ENCODE results near the gene KLHL29. TPM values are rescaled to one million over a fixed set of nuclear protein-coding genes. Genes with fewer than 3 reads are reported as not detected.

Gene KLHL29
- polyA plus RNA-seq, 1 of the 3 experiments (the other 2 are of a cell fraction): 4.6 TPM

- no peaks in the 10 kb centered on the region for H3F3A ChIP-seq (replicated peaks; ENCODE audit: insufficient read depth)
- no peak overlapping the region for H3K4me3 ChIP-seq (ENCODE audit: low read depth in 2 of 2, low read length in 1 of 2)
- ChIA-PET POLR2A (no interaction called here), CTCF (interaction anchor here (0.9 to 2.4 kb wide), 3 partner anchors 12 to 14 kb away, joined by 3 to 7 read pairs (median 3); no protein-coding TSS in a partner anchor)
- H3K9me2 ChIP-seq: no peaks in the 10 kb centered on the region
- peaks cover 0 to 27% of the 10 kb centered on the region in 2 experiments; a peak in 1 of 4 replicates for H3K4me1 ChIP-seq (ENCODE audit: control insufficient read depth in 1 of 2, insufficient read depth in 2 of 2, low read depth in 1 of 2, low read length in 1 of 2)
- no peaks in the 10 kb centered on the region for H3K36me3 ChIP-seq (replicated peaks in 1 of 2; ENCODE audit: control insufficient read depth in 1 of 2, insufficient read depth in 2 of 2, low read length in 1 of 2)
- TF ChIP-seq EP300 (IDR thresholded peaks at IDR 0.05; ENCODE audit: borderline replicate concordance in 1 of 2, low read depth in 1 of 2, low read length in 1 of 2): no peak
- no peak for TF ChIP-seq TEAD4 (IDR thresholded peaks at IDR 0.05; ENCODE audit: borderline replicate concordance, insufficient read depth)
- no peak for TF ChIP-seq PBX3 (IDR thresholded peaks at IDR 0.05)
- no peak for TF ChIP-seq TCF12 (IDR thresholded peaks at IDR 0.05)
- TF ChIP-seq ELF1 (IDR thresholded peaks at IDR 0.05): no peak
- TF ChIP-seq FOXJ3 (CRISPR knock-in tag; IDR thresholded peaks at IDR 0.05): no peak
- no peak for TF ChIP-seq NRF1 (IDR thresholded peaks at IDR 0.05; ENCODE audit: low read depth, low read length)
- TF ChIP-seq NFIC (IDR thresholded peaks at IDR 0.05; ENCODE audit: borderline replicate concordance): no peak
- no peak for TF ChIP-seq MEF2A (IDR thresholded peaks at IDR 0.05; ENCODE audit: borderline replicate concordance, low read depth)
- H3K79me2 ChIP-seq (ENCODE audit: insufficient read depth): no peaks in the 10 kb centered on the region
- 85% methylated on average over 12 of the region's 12 CpGs for WGBS (ENCODE audit: low lambda C conversion rate)
- no peak overlapping the region for H2AFZ ChIP-seq (ENCODE audit: low read depth)
- no peaks in the 10 kb centered on the region for H4K20me1 ChIP-seq (ENCODE audit: insufficient read depth)
- H3K27ac ChIP-seq (ENCODE audit: low read depth in 2 of 2, low read length in 1 of 2): no peak overlapping the region; a peak in 1 of 4 replicates
- no peaks in the 10 kb centered on the region for H3K9me3 ChIP-seq
- no peaks in the 10 kb centered on the region for H3K27me3 ChIP-seq (ENCODE audit: insufficient read depth)
- no peak for DNase-seq
- H3K4me2 ChIP-seq: no peak overlapping the region
- no peak overlapping the region for H3K9ac ChIP-seq
These were observed 300.2 kb downstream of the KLHL29 start for GRCh38 chr2:23685181-23685580.

DNA sequence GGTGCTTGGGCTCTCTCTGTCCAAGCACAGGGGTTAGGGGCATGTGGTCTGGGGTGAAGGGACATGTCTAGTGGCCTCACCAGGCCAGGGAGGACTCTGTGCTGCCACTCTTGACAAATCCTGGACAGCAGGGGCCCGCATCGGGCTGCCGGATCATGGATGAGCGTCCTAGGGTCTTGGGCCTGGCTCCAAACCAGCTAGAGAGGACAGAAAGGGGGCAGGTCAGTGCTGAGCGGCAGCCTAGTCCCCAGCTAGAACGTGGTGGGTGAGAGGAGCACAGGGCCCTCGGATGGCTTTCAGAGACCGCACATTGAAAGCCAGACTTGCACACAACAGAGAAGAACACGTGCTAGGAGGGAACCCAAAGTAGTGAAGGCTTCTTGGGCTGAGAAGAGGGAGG, 300.7 kb downstream of the KLHL29 start:
- POLR2A ChIA-PET: no interaction called here
- Histone ChIP-seq H3K9ac (no peak overlapping the region), H3K4me1 (ENCODE audit: control insufficient read depth in 1 of 2, insufficient read depth in 2 of 2, low read depth in 1 of 2, low read length in 1 of 2) (peaks cover 0 to 27% of the 10 kb centered on the region in 2 experiments; a peak in 1 of 4 replicates), H2AFZ (ENCODE audit: low read depth) (no peak overlapping the region), H3K27me3 (ENCODE audit: insufficient read depth) (no peaks in the 10 kb centered on the region), H3K9me2 (no peaks in the 10 kb centered on the region), H3K36me3 (replicated peaks in 1 of 2; ENCODE audit: control insufficient read depth in 1 of 2, insufficient read depth in 2 of 2, low read length in 1 of 2) (no peaks in the 10 kb centered on the region), H3K4me2 (no peak overlapping the region), H3K27ac (ENCODE audit: low read depth in 2 of 2, low read length in 1 of 2) (no peak overlapping the region), H3F3A (replicated peaks; ENCODE audit: insufficient read depth) (no peaks in the 10 kb centered on the region), H3K79me2 (ENCODE audit: insufficient read depth) (no peaks in the 10 kb centered on the region), H4K20me1 (ENCODE audit: insufficient read depth) (no peaks in the 10 kb centered on the region), H3K4me3 (ENCODE audit: low read depth in 2 of 2, low read length in 1 of 2) (no peak overlapping the region), H3K9me3 (no peaks in the 10 kb centered on the region)
- TF ChIP-seq GATA2 (CRISPR knock-in tag; IDR thresholded peaks at IDR 0.05) (no peak), TEAD4 (IDR thresholded peaks at IDR 0.05; ENCODE audit: borderline replicate concordance, insufficient read depth) (no peak), NFIC (IDR thresholded peaks at IDR 0.05; ENCODE audit: borderline replicate concordance) (no peak)
- WGBS (ENCODE audit: low lambda C conversion rate): 89% methylated on average over 9 of the region's 9 CpGs
- CTCF ChIA-PET: interaction anchor here (0.9 to 2.4 kb wide), 3 partner anchors 12 to 14 kb away, joined by 3 to 7 read pairs (median 3); no protein-coding TSS in a partner anchor
- no peak for DNase-seq

DNA sequence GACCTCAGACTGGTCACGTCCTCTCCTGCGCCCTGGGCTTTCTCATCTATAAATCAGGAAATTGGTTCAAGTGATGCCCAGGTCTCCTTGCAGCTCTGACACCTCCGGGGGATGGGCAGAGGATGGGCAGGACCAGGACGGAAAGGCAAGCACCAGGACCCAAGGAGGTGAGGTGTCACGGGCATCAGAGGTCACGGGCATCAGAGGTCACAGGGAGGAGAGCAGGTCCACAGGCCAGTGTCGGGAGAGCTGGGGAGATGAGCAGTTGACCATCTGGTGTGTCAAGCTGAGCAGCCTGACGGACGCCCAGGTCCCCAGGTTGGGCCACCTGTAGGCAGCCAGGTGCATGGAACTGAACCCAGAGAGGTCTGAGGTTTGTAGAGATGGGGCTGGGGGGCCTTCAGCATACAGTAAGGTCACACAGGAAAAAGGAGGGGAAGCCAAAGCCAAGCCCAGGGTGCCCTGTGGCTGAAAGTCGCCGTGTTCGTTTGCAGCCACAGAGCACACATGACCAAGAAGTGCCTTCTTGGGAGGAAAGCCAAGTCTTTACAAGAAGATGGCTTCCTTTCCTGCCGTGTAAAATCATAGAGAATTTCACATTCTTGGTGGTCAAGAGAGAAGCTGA, 301.5 kb downstream of the KLHL29 start:
- no peak overlapping the region for H3K9ac ChIP-seq
- H3K4me2 ChIP-seq: no peak overlapping the region
- no peak overlapping the region for H3K27ac ChIP-seq (ENCODE audit: low read depth in 2 of 2, low read length in 1 of 2)
- CTCF ChIA-PET: interaction anchor here (1.1 kb wide), 1 partner anchor 11 kb away, joined by 3 read pairs; no protein-coding TSS in a partner anchor
- POLR2A ChIA-PET: no interaction called here
- no peaks in the 10 kb centered on the region for H3K9me2 ChIP-seq
- TF ChIP-seq POLR2AphosphoS5 (IDR thresholded peaks at IDR 0.05; ENCODE audit: low read depth, low read length): no peak
- H3K4me1 ChIP-seq (ENCODE audit: control insufficient read depth in 1 of 2, insufficient read depth in 2 of 2, low read depth in 1 of 2, low read length in 1 of 2): peaks cover 0 to 21% of the 10 kb centered on the region in 2 experiments; a peak in 1 of 4 replicates
- H2AFZ ChIP-seq (ENCODE audit: low read depth): no peak overlapping the region
- H3K4me3 ChIP-seq (ENCODE audit: low read depth in 2 of 2, low read length in 1 of 2): no peak overlapping the region
- DNase-seq: no peak
- no peaks in the 10 kb centered on the region for H3K9me3 ChIP-seq
- peaks cover 0 to 2% of the 10 kb centered on the region in 2 experiments for H3K36me3 ChIP-seq (replicated peaks in 1 of 2; ENCODE audit: control insufficient read depth in 1 of 2, insufficient read depth in 2 of 2, low read length in 1 of 2)
- WGBS (ENCODE audit: low lambda C conversion rate): 89% methylated on average over 13 of the region's 13 CpGs
- no peaks in the 10 kb centered on the region for H4K20me1 ChIP-seq (ENCODE audit: insufficient read depth)
- no peaks in the 10 kb centered on the region for H3K79me2 ChIP-seq (ENCODE audit: insufficient read depth)
- H3F3A ChIP-seq (replicated peaks; ENCODE audit: insufficient read depth): no peaks in the 10 kb centered on the region
- no peaks in the 10 kb centered on the region for H3K27me3 ChIP-seq (ENCODE audit: insufficient read depth)

Measured in SK-N-SH (cell line).